CD4-positive, alpha-beta memory T cell (primary cell): ENCODE data around the gene PKDCC. TPM values are rescaled to one million over a fixed set of nuclear protein-coding genes. Genes with fewer than 3 reads are reported as not detected.
"Not testable (repeated sequence)": the region's sequence is repeated elsewhere in the genome, so short reads cannot be mapped to it uniquely, and the experiment has no call there.

Source experiments
- CTCF ChIA-PET: fragments of 350-600 bp; sonication (Branson Sonifier 250); formaldehyde crosslinking; loops from one replicate; lab custom pipeline; 2021; ENCODE audit warnings: inconsistent platforms; ENCODE audit not compliant: partially characterized antibody; lab: Charles Lee
- POLR2A ChIA-PET: fragments of 350-600 bp; sonication (Branson Sonifier 250); formaldehyde crosslinking; loops from one replicate; lab custom pipeline; 2021; ENCODE audit not compliant: partially characterized antibody; lab: Charles Lee
- DNase-seq, 5 donors: peaks; one replicate each; pipeline versions ENCODE4 v3.0.0 to v3.0.0-alpha.2; 2020 to 2022; ENCODE audit warnings: mixed read lengths in 1 of 5
- H3K27ac ChIP-seq: one replicate; pipeline ENCODE4 v1.7.0; 2013; ENCODE audit warnings: low read depth, low read length
- H3K27me3 ChIP-seq: 2 replicates; pipeline ENCODE4 v1.7.0; 2013; ENCODE audit warnings: mild to moderate bottlenecking, low read length, moderate library complexity; ENCODE audit not compliant: insufficient read depth
- H3K36me3 ChIP-seq: 2 replicates; pipeline ENCODE4 v1.7.0; 2013; ENCODE audit warnings: mild to moderate bottlenecking, low read length, moderate library complexity; ENCODE audit not compliant: insufficient read depth
- H3K4me1 ChIP-seq: 2 replicates; pipeline ENCODE4 v1.7.0; 2013; ENCODE audit warnings: mild to moderate bottlenecking, low read length, moderate library complexity; ENCODE audit not compliant: insufficient read depth
- H3K4me3 ChIP-seq, 2 donors: one replicate each; pipeline ENCODE4 v1.7.0; 2013; ENCODE audit warnings: low read length in 2 of 2, mild to moderate bottlenecking in 1 of 2
- H3K9me3 ChIP-seq, 2 donors: one replicate each; pipeline ENCODE4 v1.7.0; 2013; ENCODE audit warnings: low read length in 2 of 2, control low read depth in 1 of 2; ENCODE audit not compliant: control insufficient read depth in 1 of 2
- H3K27ac Mint-ChIP-seq, 7 donors: one replicate each; pipeline ENCODE4 v1.8.0; 2020 to 2021; ENCODE audit warnings: mixed read lengths in 7 of 7, mild to moderate bottlenecking in 6 of 7, inconsistent platforms in 3 of 7, moderate library complexity in 3 of 7
- H3K27me3 Mint-ChIP-seq, 2 donors: one replicate each; pipeline ENCODE4 v1.8.0; 2020 to 2021; ENCODE audit warnings: mixed read lengths in 2 of 2
- H3K36me3 Mint-ChIP-seq, 2 donors: one replicate each; pipeline ENCODE4 v1.8.0; 2020 to 2021; ENCODE audit warnings: mixed read lengths in 2 of 2, inconsistent platforms in 1 of 2, mild to moderate bottlenecking in 1 of 2
- H3K4me1 Mint-ChIP-seq, 4 donors: one replicate each; pipeline ENCODE4 v1.8.0; 2020 to 2021; ENCODE audit warnings: mixed read lengths in 4 of 4, mild to moderate bottlenecking in 1 of 4
- H3K4me3 Mint-ChIP-seq, 8 donors: one replicate each; pipeline ENCODE4 v1.8.0; 2020 to 2021; ENCODE audit warnings: mixed read lengths in 8 of 8, mild to moderate bottlenecking in 7 of 8, moderate library complexity in 6 of 8, inconsistent platforms in 3 of 8
- H3K9me3 Mint-ChIP-seq, 8 donors: one replicate each; pipeline ENCODE4 v1.8.0; 2020 to 2021; ENCODE audit warnings: mixed read lengths in 8 of 8, mild to moderate bottlenecking in 5 of 8, inconsistent platforms in 3 of 8, moderate library complexity in 1 of 8
- intact Hi-C: fragments of 100-400 bp; cut with micrococcal nuclease; formaldehyde crosslinking; loops from one replicate; pipeline ENCODE4 v1.15.1; 2023
- polyA plus RNA-seq, 2 donors: library from polyadenylated mRNA; unstranded; fragments of 300-500 nt; fragmentation: Illumina TruSeq; gene quantifications; one replicate each; pipeline ENCODE4 v1.2.3, GENCODE V29; 2021
- total RNA-seq, 2 experiments: library from RNA; stranded (reverse); gene quantifications; one replicate each; pipeline ENCODE4 v1.2.3, GENCODE V29; 2021

PKDCC gene
- total and polyA plus RNA-seq, 4 experiments from 2014 or later, result 0.41 TPM; not detected in 3

GRCh38 chr2:42030829-42031228 lies 17.0 kb upstream of the PKDCC start:
- intact Hi-C loops, result no loop called here
- Histone ChIP-seq H3K36me3 (no peaks in the 10 kb centered on the region), H3K27me3 (no peaks in the 10 kb centered on the region), H3K4me1 (no peaks in the 10 kb centered on the region), H3K9me3 (no peaks in the 10 kb centered on the region), H3K27ac (no peak overlapping the region), H3K4me3 (no peak overlapping the region)
- peaks cover 0 to 4% (median 2%) of the 10 kb centered on the region in 4 donors for H3K4me1 Mint-ChIP-seq
- H3K27ac Mint-ChIP-seq, result no peak overlapping the region
- DNase-seq, result no peak
- H3K36me3 Mint-ChIP-seq, result no peaks in the 10 kb centered on the region
- POLR2A ChIA-PET, result no interaction called here
- peaks cover 0 to 2% (median 0%) of the 10 kb centered on the region in 8 donors for H3K9me3 Mint-ChIP-seq
- peak overlapping the region in 1 of 8 donors; percentile 20 for H3K4me3 Mint-ChIP-seq
- CTCF ChIA-PET, result no interaction called here
- H3K27me3 Mint-ChIP-seq, result peaks cover 13 to 16% of the 10 kb centered on the region in 2 donors

GRCh38 chr2:42031281-42032223 lies 16.3 kb upstream of the PKDCC start:
- Histone ChIP-seq H3K4me1 (no peaks in the 10 kb centered on the region), H3K4me3 (no peak overlapping the region), H3K27ac (no peak overlapping the region), H3K36me3 (no peaks in the 10 kb centered on the region), H3K9me3 (no peaks in the 10 kb centered on the region), H3K27me3 (no peaks in the 10 kb centered on the region)
- Mint-ChIP-seq H3K36me3 (no peaks in the 10 kb centered on the region), H3K9me3 (peaks cover 0 to 2% (median 0%) of the 10 kb centered on the region in 8 donors), H3K27ac (no peak overlapping the region), H3K4me1 (peaks cover 0 to 9% (median 3%) of the 10 kb centered on the region in 4 donors), H3K27me3 (peaks cover 12 to 14% of the 10 kb centered on the region in 2 donors), H3K4me3 (no peak overlapping the region)
- POLR2A ChIA-PET, result no interaction called here
- DNase-seq, result no peak
- intact Hi-C loops, result no loop called here
- CTCF ChIA-PET, result no interaction called here

- no peak overlapping the region for H3K27ac Mint-ChIP-seq
- Histone ChIP-seq H3K36me3 (no peaks in the 10 kb centered on the region), H3K9me3 (no peaks in the 10 kb centered on the region), H3K27me3 (no peaks in the 10 kb centered on the region), H3K4me3 (no peak overlapping the region), H3K27ac (no peak overlapping the region), H3K4me1 (no peaks in the 10 kb centered on the region)
- no peaks in the 10 kb centered on the region for H3K36me3 Mint-ChIP-seq
- H3K4me3 Mint-ChIP-seq, result no peak overlapping the region
- peaks cover 0 to 9% (median 3%) of the 10 kb centered on the region in 4 donors for H3K4me1 Mint-ChIP-seq
- ChIA-PET POLR2A (no interaction called here), CTCF (no interaction called here)
- H3K27me3 Mint-ChIP-seq, result peaks cover 12 to 14% of the 10 kb centered on the region in 2 donors
- DNase-seq, result no peak
- intact Hi-C loops, result no loop called here
- H3K9me3 Mint-ChIP-seq, result peaks cover 0 to 2% (median 0%) of the 10 kb centered on the region in 8 donors
Observed at GRCh38 chr2:42032224-42032620, 15.6 kb upstream of the PKDCC start.

- Mint-ChIP-seq H3K4me1 (peaks cover 0 to 9% (median 3%) of the 10 kb centered on the region in 4 donors), H3K9me3 (peaks cover 0 to 2% (median 0%) of the 10 kb centered on the region in 8 donors), H3K36me3 (no peaks in the 10 kb centered on the region), H3K4me3 (no peak overlapping the region), H3K27me3 (peaks cover 10 to 12% of the 10 kb centered on the region in 2 donors), H3K27ac (no peak overlapping the region)
- no peak for DNase-seq
- Histone ChIP-seq H3K36me3 (no peaks in the 10 kb centered on the region), H3K27ac (no peak overlapping the region), H3K4me1 (no peaks in the 10 kb centered on the region), H3K4me3 (no peak overlapping the region), H3K27me3 (no peaks in the 10 kb centered on the region), H3K9me3 (no peaks in the 10 kb centered on the region)
- ChIA-PET CTCF (no interaction called here), POLR2A (no interaction called here)
- intact Hi-C loops, result no loop called here
Observed at GRCh38 chr2:42032745-42033144, 15.1 kb upstream of the PKDCC start.

DNA sequence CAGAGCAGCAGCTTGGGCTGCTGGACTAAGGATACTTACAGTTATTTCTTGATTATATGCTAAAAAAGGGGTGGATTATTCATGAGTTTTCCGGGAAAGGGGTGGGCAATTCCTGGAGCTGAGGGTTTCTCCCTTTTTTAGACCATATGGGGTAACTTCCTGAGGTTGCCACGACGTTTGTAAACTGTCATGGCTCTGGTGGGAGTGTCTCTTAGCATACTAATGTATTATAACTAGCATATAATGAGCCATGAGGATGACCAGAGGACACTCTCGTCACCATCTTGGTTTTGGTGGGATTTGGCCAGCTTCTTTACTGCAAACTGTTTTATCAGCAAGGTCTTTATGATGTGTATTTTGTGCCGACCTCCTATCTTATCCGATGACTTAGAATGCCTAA lies 13.7 kb upstream of the PKDCC start:
- DNase-seq, H3K4me3 ChIP-seq, H3K4me1 Mint-ChIP-seq, H3K9me3 ChIP-seq, intact Hi-C loops, POLR2A ChIA-PET, H3K4me3 Mint-ChIP-seq, H3K4me1 ChIP-seq, H3K36me3 Mint-ChIP-seq, H3K9me3 Mint-ChIP-seq, H3K27me3 ChIP-seq, CTCF ChIA-PET, H3K36me3 ChIP-seq, H3K27ac Mint-ChIP-seq, H3K27ac ChIP-seq: not testable (repeated sequence)
- peaks cover 9 to 10% of the 10 kb centered on the region in 2 donors for H3K27me3 Mint-ChIP-seq

DNA sequence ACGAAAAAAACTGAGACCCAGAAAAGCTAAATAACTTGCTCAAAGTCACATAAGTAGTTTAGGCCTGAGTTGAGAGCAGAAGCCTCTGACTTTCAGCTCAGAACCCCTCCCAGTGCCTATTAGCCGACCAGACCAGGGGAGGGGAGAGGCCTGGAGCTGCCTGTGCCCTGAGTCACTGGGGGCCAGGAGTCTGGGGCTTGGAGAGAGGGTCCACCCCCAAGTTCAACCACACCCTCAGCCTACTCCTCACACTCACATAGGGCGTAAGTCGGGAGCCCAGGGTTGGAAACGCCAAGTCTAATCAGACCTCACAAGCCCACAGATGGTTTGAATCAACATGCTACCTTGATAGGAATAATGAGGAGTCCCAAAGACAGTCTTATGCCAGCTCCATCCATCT lies 12.6 kb upstream of the PKDCC start:
- H3K36me3 Mint-ChIP-seq, result no peaks in the 10 kb centered on the region
- Histone ChIP-seq H3K4me1 (no peaks in the 10 kb centered on the region), H3K27ac (no peak overlapping the region), H3K27me3 (no peaks in the 10 kb centered on the region), H3K36me3 (no peaks in the 10 kb centered on the region), H3K4me3 (no peak overlapping the region), H3K9me3 (no peaks in the 10 kb centered on the region)
- peak overlapping the region in 1 of 7 donors; percentile 59 for H3K27ac Mint-ChIP-seq
- POLR2A ChIA-PET, result no interaction called here
- H3K4me3 Mint-ChIP-seq, result no peak overlapping the region
- H3K27me3 Mint-ChIP-seq, result peaks cover 10% of the 10 kb centered on the region in 2 donors
- intact Hi-C loops, result no loop called here
- CTCF ChIA-PET, result no interaction called here
- no peak for DNase-seq
- peaks cover 0 to 9% (median 3%) of the 10 kb centered on the region in 4 donors for H3K4me1 Mint-ChIP-seq
- peaks cover 0 to 2% (median 0%) of the 10 kb centered on the region in 8 donors for H3K9me3 Mint-ChIP-seq

DNA sequence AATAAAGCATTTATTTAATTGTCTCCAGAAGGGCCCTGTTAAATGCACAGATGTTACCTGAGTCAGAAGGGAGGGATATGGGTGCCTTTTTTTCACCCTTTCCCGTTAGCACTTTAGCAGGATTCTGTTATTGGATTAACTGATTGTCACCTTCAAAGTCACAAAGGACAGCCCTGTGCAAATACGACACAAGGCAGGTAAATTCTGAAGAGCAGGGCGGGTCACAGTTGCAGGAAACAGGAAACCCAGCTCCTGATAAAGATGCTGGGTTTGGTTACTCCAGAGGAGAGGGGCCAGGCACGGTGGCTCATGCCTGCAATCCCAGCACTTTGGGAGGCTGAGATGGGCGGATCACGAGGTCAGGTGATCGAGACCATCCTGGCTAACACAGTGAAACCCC lies 11.4 kb upstream of the PKDCC start:
- Mint-ChIP-seq H3K4me3 (no peak overlapping the region), H3K36me3 (no peaks in the 10 kb centered on the region), H3K4me1 (peaks cover 0 to 9% (median 3%) of the 10 kb centered on the region in 4 donors), H3K27ac (no peak overlapping the region), H3K27me3 (peaks cover 7 to 8% of the 10 kb centered on the region in 2 donors), H3K9me3 (peaks cover 0 to 2% (median 0%) of the 10 kb centered on the region in 8 donors)
- Histone ChIP-seq H3K27ac (no peak overlapping the region), H3K4me1 (no peaks in the 10 kb centered on the region), H3K36me3 (no peaks in the 10 kb centered on the region), H3K4me3 (no peak overlapping the region), H3K27me3 (no peaks in the 10 kb centered on the region), H3K9me3 (no peaks in the 10 kb centered on the region)
- POLR2A ChIA-PET, result no interaction called here
- no peak for DNase-seq
- intact Hi-C loops, result no loop called here
- CTCF ChIA-PET, result interaction anchor here (0.9 kb wide), 1 partner anchor 31 kb away, joined by 3 read pairs; no protein-coding TSS in a partner anchor
